ENCODE results near the gene CAP2.

Gene CAP2

GRCh38 chr6:17506531-17506930 is 113.1 kb downstream of the CAP2 start:
- H3K4me3 ChIP-seq (ENCODE audit: low read depth, low read length): no peak overlapping the region
- no peaks in the 10 kb centered on the region for H3K27me3 ChIP-seq (replicated peaks)
- TF ChIP-seq CTCF (IDR thresholded peaks at IDR 0.05; ENCODE audit: low read depth, low read length, missing control alignments): no peak
- H3K36me3 ChIP-seq (replicated peaks): no peaks in the 10 kb centered on the region
- in situ Hi-C loops (cut with HindIII; ENCODE audit: low pct_ligation_motif_present, low sequenced_read_pairs): no loop called here
- H3K27ac ChIP-seq: no peak overlapping the region
- no peak for DNase-seq

GRCh38 chr6:17506962-17507361 is 113.6 kb downstream of the CAP2 start:
- no peak overlapping the region for H3K4me3 ChIP-seq (ENCODE audit: low read depth, low read length)
- H3K27ac ChIP-seq: no peak overlapping the region
- in situ Hi-C loops (cut with HindIII; ENCODE audit: low pct_ligation_motif_present, low sequenced_read_pairs): no loop called here
- no peaks in the 10 kb centered on the region for H3K27me3 ChIP-seq (replicated peaks)
- no peak for DNase-seq
- no peak for TF ChIP-seq CTCF (IDR thresholded peaks at IDR 0.05; ENCODE audit: low read depth, low read length, missing control alignments)
- no peaks in the 10 kb centered on the region for H3K36me3 ChIP-seq (replicated peaks)

- in situ Hi-C loops (cut with HindIII; ENCODE audit: low pct_ligation_motif_present, low sequenced_read_pairs): no loop called here
- H3K36me3 ChIP-seq (replicated peaks): peaks cover 3% of the 10 kb centered on the region
- H3K27ac ChIP-seq: no peak overlapping the region
- TF ChIP-seq CTCF (IDR thresholded peaks at IDR 0.05; ENCODE audit: low read depth, low read length, missing control alignments): no peak
- DNase-seq: no peak
- H3K4me3 ChIP-seq (ENCODE audit: low read depth, low read length): no peak overlapping the region
- H3K27me3 ChIP-seq (replicated peaks): no peaks in the 10 kb centered on the region
Observed at GRCh38 chr6:17511084-17511483, 117.7 kb downstream of the CAP2 start.

- no peak for TF ChIP-seq CTCF (IDR thresholded peaks at IDR 0.05; ENCODE audit: low read depth, low read length, missing control alignments)
- in situ Hi-C loops (cut with HindIII; ENCODE audit: low pct_ligation_motif_present, low sequenced_read_pairs): no loop called here
- no peak for DNase-seq
- no peaks in the 10 kb centered on the region for H3K27me3 ChIP-seq (replicated peaks)
- peaks cover 3% of the 10 kb centered on the region for H3K36me3 ChIP-seq (replicated peaks)
- H3K27ac ChIP-seq: no peak overlapping the region
- no peak overlapping the region for H3K4me3 ChIP-seq (ENCODE audit: low read depth, low read length)
Observed at GRCh38 chr6:17511580-17511979, 118.2 kb downstream of the CAP2 start.

- TF ChIP-seq CTCF (IDR thresholded peaks at IDR 0.05; ENCODE audit: low read depth, low read length, missing control alignments): no peak
- Histone ChIP-seq H3K36me3 (replicated peaks) (peaks cover 3% of the 10 kb centered on the region), H3K27me3 (replicated peaks) (no peaks in the 10 kb centered on the region), H3K4me3 (ENCODE audit: low read depth, low read length) (no peak overlapping the region), H3K27ac (no peak overlapping the region)
- DNase-seq: peak; percentile 14
- in situ Hi-C loops (cut with HindIII; ENCODE audit: low pct_ligation_motif_present, low sequenced_read_pairs): no loop called here
Observed at GRCh38 chr6:17519120-17519519, 125.7 kb downstream of the CAP2 start.

- in situ Hi-C loops (cut with HindIII; ENCODE audit: low pct_ligation_motif_present, low sequenced_read_pairs): no loop called here
- no peak overlapping the region for H3K27ac ChIP-seq
- H3K27me3 ChIP-seq (replicated peaks): no peaks in the 10 kb centered on the region
- no peak overlapping the region for H3K4me3 ChIP-seq (ENCODE audit: low read depth, low read length)
- DNase-seq: no peak
- no peaks in the 10 kb centered on the region for H3K36me3 ChIP-seq (replicated peaks)
- no peak for TF ChIP-seq CTCF (IDR thresholded peaks at IDR 0.05; ENCODE audit: low read depth, low read length, missing control alignments)
Observed at GRCh38 chr6:17525637-17526036, 132.2 kb downstream of the CAP2 start.

All from brain microvascular endothelial cell (primary cell).